GM12873 (cell line): ENCODE results near the gene DPYD.

Experiments
- CTCF ChIP-seq: IDR thresholded peaks from 2 replicates; pipeline ENCODE4 v1.5.1; 2012; ENCODE audit warnings: low read depth, mild to moderate bottlenecking, moderate library complexity, low read length, control low read depth; ENCODE audit not compliant: insufficient read depth; ENCODE audit errors: missing control alignments

DPYD gene

GRCh38 chr1:97562081-97562480 is 358.8 kb downstream of the DPYD start:
- no peak for TF ChIP-seq CTCF

GRCh38 chr1:97560714-97561113 is 360.1 kb downstream of the DPYD start:
- no peak for TF ChIP-seq CTCF

GRCh38 chr1:97553971-97554370 is 366.9 kb downstream of the DPYD start:
- TF ChIP-seq CTCF, result no peak

- no peak for TF ChIP-seq CTCF
These were observed 369.7 kb downstream of the DPYD start for GRCh38 chr1:97551113-97551512.

- TF ChIP-seq CTCF, result no peak
These were observed 375.4 kb downstream of the DPYD start for GRCh38 chr1:97545446-97545845.

- no peak for TF ChIP-seq CTCF
These were observed 380.4 kb downstream of the DPYD start for GRCh38 chr1:97540346-97540888.

GRCh38 chr1:97538113-97538512 is 382.7 kb downstream of the DPYD start:
- no peak for TF ChIP-seq CTCF
